Adrenal gland (tissue), 12 donors: Measurements from ENCODE around the gene NHS. TPM values are rescaled to one million over a fixed set of nuclear protein-coding genes. Genes with fewer than 3 reads are reported as not detected.

Experiments
- DNase-seq, 7 donors: peaks; one replicate each; pipeline ENCODE4 v3.0.0-alpha.2; 2019 to 2020
- H3K27ac ChIP-seq, 5 donors: fragments of 200-600 bp; sonication (generic) in 4 of 5; 1 replicate in 3 of 5; 2 replicates in 2 of 5; pipeline versions ENCODE4 v1.5.1 to v1.8.0; 2016 to 2020; ENCODE audit warnings: mild to moderate bottlenecking in 1 of 5
- H3K27me3 ChIP-seq: fragments of 200-600 bp; 2 replicates; pipeline ENCODE4 v1.8.0; 2021
- H3K36me3 ChIP-seq, 2 donors: fragments of 200-600 bp; replicated peaks in 1 of 2; 1 replicate in 1 of 2; 2 replicates in 1 of 2; pipeline versions ENCODE4 v1.5.1 to v1.8.0; 2018 to 2022
- H3K4me1 ChIP-seq, 2 donors: fragments of 200-600 bp; replicated peaks in 1 of 2; 1 replicate in 1 of 2; 2 replicates in 1 of 2; pipeline versions ENCODE4 v1.5.1 to v1.8.0; 2018 to 2021
- H3K4me3 ChIP-seq, 4 donors: fragments of 200-600 bp; sonication (generic) in 3 of 4; one replicate each; pipeline ENCODE4 v1.5.1; 2016 to 2018
- H3K9me3 ChIP-seq, 3 donors: fragments of 200-600 bp; sonication (generic) in 1 of 3; replicated peaks in 1 of 3; 1 replicate in 2 of 3; 2 replicates in 1 of 3; pipeline versions ENCODE4 v1.5.1 to v1.8.0; 2016 to 2021
- POLR2A ChIP-seq, 2 donors: fragments of 450-650 bp; IDR thresholded peaks; one replicate each; pipeline ENCODE4 v1.6.1; 2017; ENCODE audit warnings: antibody characterized with exemption in 2 of 2, mild to moderate bottlenecking in 2 of 2, moderate library complexity in 1 of 2
- WGBS, 4 donors: extraction: QIAGEN DNeasy Blood & Tissue Kit in 2 of 4; methylation state at CpG; one replicate each; pipeline versions ENCODE4 v1.1.5 to v1.1.7; 2013 to 2017; 5-methylcytosine and 5-hydroxymethylcytosine counted together
- intact Hi-C, 2 donors: fragments of 100-400 bp; cut with DNase I; formaldehyde crosslinking; loops; one replicate each; pipeline versions ENCODE4 v1.14.1 to v1.15.0; 2022 to 2023
- polyA plus RNA-seq, 3 donors: library from polyadenylated mRNA; stranded (reverse); fragments of 200-250 nt in 2 of 3; fragments of 350-450 nt in 1 of 3; fragmentation: Illumina TruSeq in 1 of 3; extraction: RNeasy Lipid Tissue Mini Kit (QIAGEN cat#74804) in 1 of 3; gene quantifications; one replicate each; pipeline ENCODE4 v1.2.3, GENCODE V29; 2013 to 2014
- total RNA-seq, 9 donors: library from RNA; depleted of rRNA in 4 of 9; stranded (reverse); fragments of >200 nt in 4 of 9; fragments of 120-200 nt in 1 of 9; fragmentation: NEBNext Ultra II Directional in 1 of 9; extraction: Animal tissue kit (Norgen Biotek cat#: 25700) in 1 of 9; gene quantifications; one replicate each; pipeline versions ENCODE4 v1.1.0 to v1.2.4, GENCODE V29; 2013 to 2023
- TF ChIP-seq, protein P1 (sequence below), 6 experiments: fragments of 450-650 bp in 4 of 6; fragments of 200-600 bp in 2 of 6; sonication (generic) in 1 of 6; IDR thresholded peaks; 1 replicate in 5 of 6; 2 replicates in 1 of 6; pipeline versions ENCODE4 v1.5.1 to v1.8.0; 2016 to 2021; ENCODE audit warnings: antibody characterized with exemption in 6 of 6, mild to moderate bottlenecking in 2 of 6, moderate library complexity in 1 of 6
- donor health status: healthy with polysubstance abuse.
- donor health status: Bipolar disorder and iron deficiency.
- donor health status: DM: yes; HTN: yes; CAD: no.
- donor health status: DM: no; HTN: no; CAD: no.
- donor health status: DM: no; HTN: no; CAD: no.
- donor health status: DM: yes; HTN: yes; CAD: no.

NHS gene
- total and polyA plus RNA-seq, 12 donors = 4.4 to 12.5 (median 6.8) TPM

DNA sequence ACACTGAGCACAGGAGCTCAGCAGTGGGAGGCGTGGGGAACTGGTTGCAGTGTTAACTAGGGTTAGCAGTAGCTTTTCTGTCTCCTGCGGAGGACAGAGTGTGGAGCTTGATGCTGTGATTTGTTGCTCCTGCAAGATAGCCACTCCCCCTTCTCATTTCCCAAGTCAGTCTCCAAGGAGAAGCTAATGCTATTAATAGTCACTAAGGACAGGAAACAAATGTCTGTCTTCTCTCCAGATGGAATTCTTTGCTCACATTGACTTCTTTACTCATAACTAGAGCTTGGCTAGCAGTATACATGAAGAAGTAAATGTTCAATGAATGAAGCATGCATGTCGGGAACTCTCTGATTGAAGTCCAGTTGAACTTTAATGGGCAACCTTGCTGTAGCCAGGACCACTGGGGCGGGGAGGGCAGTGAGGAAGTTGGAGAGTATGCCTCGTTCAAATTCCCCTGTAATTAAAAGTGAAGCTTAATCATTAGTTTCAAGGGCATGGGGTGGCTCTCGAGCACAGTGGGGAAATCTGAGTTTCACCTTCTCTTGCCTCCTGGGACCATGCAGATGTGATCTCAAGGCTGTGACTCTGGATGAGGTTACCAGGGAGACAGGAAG lies 205.6 kb downstream of the NHS start:
- Histone ChIP-seq H3K36me3 (no peaks in the 10 kb centered on the region), H3K4me3 (no peak overlapping the region), H3K27me3 (no peaks in the 10 kb centered on the region), H3K27ac (peak overlapping the region in 2 of 5 donors; percentile 60), H3K4me1 (peaks cover 0 to 10% of the 10 kb centered on the region in 2 donors), H3K9me3 (no peaks in the 10 kb centered on the region)
- WGBS, 4 donors = 17 to 47% (median 34%) methylated on average over 5 to 6 of the region's 6 CpGs
- TF ChIP-seq POLR2A (IDR thresholded peaks at IDR 0.05) = no peak
- TF ChIP-seq, protein P1, sequence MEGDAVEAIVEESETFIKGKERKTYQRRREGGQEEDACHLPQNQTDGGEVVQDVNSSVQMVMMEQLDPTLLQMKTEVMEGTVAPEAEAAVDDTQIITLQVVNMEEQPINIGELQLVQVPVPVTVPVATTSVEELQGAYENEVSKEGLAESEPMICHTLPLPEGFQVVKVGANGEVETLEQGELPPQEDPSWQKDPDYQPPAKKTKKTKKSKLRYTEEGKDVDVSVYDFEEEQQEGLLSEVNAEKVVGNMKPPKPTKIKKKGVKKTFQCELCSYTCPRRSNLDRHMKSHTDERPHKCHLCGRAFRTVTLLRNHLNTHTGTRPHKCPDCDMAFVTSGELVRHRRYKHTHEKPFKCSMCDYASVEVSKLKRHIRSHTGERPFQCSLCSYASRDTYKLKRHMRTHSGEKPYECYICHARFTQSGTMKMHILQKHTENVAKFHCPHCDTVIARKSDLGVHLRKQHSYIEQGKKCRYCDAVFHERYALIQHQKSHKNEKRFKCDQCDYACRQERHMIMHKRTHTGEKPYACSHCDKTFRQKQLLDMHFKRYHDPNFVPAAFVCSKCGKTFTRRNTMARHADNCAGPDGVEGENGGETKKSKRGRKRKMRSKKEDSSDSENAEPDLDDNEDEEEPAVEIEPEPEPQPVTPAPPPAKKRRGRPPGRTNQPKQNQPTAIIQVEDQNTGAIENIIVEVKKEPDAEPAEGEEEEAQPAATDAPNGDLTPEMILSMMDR (IDR thresholded peaks at IDR 0.05) = no peak
- intact Hi-C loops = loop anchor here in 1 of 2 donors (10.0 kb wide), 1 partner anchor 46 kb away; no protein-coding TSS in a partner anchor
- DNase-seq = peak in 5 of 7 donors; percentile 24 to 52 (median 27)

DNA sequence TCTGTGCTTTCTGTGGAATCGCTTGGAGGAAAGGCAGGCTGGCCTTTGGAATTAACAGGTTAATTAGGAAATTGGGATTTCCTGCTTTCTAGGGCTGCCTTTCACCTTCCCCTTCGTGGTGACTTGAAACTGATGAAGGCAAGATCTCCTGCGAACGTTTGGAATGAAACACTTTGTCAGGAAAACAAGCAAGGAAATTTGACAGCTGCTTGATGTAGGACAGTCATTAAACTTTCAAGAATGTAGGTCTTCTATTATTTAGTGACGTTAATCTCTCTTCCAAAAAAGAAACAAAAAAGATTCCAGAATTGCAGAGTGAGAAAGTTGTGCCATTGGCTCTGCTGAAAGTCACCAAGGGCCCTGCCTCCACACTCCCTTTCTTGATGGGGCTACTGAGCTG lies 206.6 kb downstream of the NHS start:
- Histone ChIP-seq H3K4me1 (peaks cover 0 to 10% of the 10 kb centered on the region in 2 donors), H3K27me3 (no peaks in the 10 kb centered on the region), H3K27ac (peak overlapping the region in 3 of 5 donors; percentile 42 to 60 (median 60)), H3K4me3 (no peak overlapping the region), H3K9me3 (no peaks in the 10 kb centered on the region), H3K36me3 (no peaks in the 10 kb centered on the region)
- TF ChIP-seq POLR2A (IDR thresholded peaks at IDR 0.05) = no peak
- TF ChIP-seq, protein P1 (IDR thresholded peaks at IDR 0.05) = no peak
- DNase-seq = no peak
- intact Hi-C loops = loop anchor here in 1 of 2 donors (10.0 kb wide), 1 partner anchor 47 kb away; no protein-coding TSS in a partner anchor
- WGBS, 4 donors = 24 to 36% (median 35%) methylated on average over 5 of the region's 5 CpGs

DNA sequence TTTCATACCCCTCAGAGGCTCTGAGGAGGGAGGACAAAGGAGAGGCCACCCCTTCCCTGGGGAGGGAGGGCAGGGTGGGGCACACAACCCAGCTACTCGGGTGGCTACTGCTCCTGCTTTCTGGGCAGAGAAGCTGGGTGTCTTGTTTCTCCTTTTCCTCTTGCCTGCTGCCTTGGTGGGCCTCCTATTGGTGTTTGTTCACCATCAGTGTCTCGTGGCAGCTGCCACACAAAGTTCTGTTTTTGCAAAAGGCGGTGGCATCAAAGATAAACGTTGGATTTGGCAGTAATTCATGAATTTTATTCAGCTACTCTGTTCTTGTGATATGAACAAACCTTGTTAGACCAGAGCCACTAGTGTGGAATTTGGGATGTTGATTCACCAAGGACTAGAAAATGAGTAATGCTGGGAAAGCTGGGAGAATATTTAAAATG lies 209.3 kb downstream of the NHS start:
- Histone ChIP-seq H3K4me3 (no peak overlapping the region), H3K9me3 (no peaks in the 10 kb centered on the region), H3K27me3 (no peaks in the 10 kb centered on the region), H3K4me1 (peaks cover 0 to 10% of the 10 kb centered on the region in 2 donors), H3K27ac (peak overlapping the region in 2 of 5 donors; percentile 23 to 62), H3K36me3 (no peaks in the 10 kb centered on the region)
- 11 to 35% (median 20%) methylated on average over 4 of the region's 4 CpGs for WGBS, 4 donors
- intact Hi-C loops = loop anchor here in 1 of 2 donors (10.0 kb wide), 1 partner anchor 49 kb away; no protein-coding TSS in a partner anchor
- TF ChIP-seq, protein P1 (IDR thresholded peaks at IDR 0.05) = no peak
- no peak for TF ChIP-seq POLR2A (IDR thresholded peaks at IDR 0.05)
- no peak for DNase-seq

DNA sequence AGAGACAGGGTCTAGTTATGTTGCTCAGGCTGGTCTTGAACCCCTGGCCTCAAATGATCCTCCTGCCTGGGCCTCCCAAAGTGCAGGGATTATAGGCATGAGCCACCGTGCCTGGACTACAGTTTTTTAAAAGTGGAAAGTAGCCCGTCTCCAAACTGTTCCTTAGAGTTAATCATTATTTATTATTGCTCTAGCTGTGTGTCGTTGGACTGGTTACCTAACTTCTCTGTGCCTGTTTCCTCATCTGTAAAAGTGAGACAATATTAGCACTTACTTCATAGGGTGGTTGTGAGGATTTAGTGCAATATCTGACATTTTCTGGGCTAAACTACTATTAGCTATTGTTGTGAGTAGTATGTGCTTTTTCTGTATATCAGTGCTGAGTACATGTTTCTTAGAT lies 210.0 kb downstream of the NHS start:
- H3K27me3 ChIP-seq = no peaks in the 10 kb centered on the region
- H3K27ac ChIP-seq = no peak overlapping the region
- TF ChIP-seq, protein P1 (IDR thresholded peaks at IDR 0.05) = no peak
- TF ChIP-seq POLR2A (IDR thresholded peaks at IDR 0.05) = no peak
- intact Hi-C loops = loop anchor here in 1 of 2 donors (10.0 kb wide), 1 partner anchor 50 kb away; no protein-coding TSS in a partner anchor
- H3K36me3 ChIP-seq = no peaks in the 10 kb centered on the region
- no peak for DNase-seq
- peaks cover 0 to 10% of the 10 kb centered on the region in 2 donors for H3K4me1 ChIP-seq
- H3K9me3 ChIP-seq = no peaks in the 10 kb centered on the region
- H3K4me3 ChIP-seq = no peak overlapping the region
- WGBS, 4 donors = 76 to 93% (median 82%) methylated on average over 2 to 3 of the region's 3 CpGs
